NCI-H2196 treated with DMSO at 0.1 percent for 48 hours (cell line): ENCODE results near the gene MTRR.

Experiments
- DNase-seq: peaks from one replicate; lab custom pipeline; 2025; ENCODE audit not compliant: unreplicated experiment; lab: John Stamatoyannopoulos, UW

The MTRR gene

DNA sequence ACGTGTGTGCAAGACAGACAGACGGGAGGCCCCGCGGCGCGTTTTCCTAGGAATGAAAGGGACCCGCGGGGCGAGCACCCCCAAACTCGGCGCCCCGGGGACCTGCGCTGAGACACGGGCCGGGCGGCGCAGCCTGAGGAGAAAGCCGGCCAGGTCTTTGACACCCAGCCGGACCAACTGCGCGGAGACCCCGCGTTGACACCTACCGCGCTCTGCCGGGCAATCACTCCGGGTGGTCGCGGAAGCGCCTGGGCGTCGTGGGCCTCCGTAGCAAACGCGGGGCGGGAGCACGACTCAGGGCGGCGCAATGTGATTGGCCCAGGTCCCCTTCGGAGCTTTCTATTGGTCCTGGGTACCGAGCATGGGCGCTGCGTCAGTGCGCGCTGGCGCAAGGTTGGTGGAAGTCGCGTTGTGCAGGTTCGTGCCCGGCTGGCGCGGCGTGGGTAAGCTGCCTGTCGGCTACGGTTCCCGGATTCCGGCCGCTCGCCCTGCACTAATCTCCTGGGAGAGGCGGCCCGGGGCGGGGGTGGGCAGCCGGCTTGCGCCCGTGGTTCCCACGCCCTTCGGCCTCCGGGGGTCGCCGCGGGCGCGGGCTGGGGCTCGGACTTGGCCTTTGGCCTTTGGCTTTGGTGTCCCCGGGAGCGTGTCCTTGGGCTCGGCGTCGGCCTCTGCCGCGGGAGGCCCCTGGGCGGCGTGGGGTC lies at the start of gene MTRR, which contains the start of gene FASTKD3:
MTRR (plus strand) TSS at position 376 of the 701 bp plus-strand sequence. CDS start 1,647 bp downstream, outside the sequence.
FASTKD3 (minus strand) TSS at position 259 of the 701 bp plus-strand sequence. CDS start 948 bp downstream, outside the sequence.
- DNase-seq: peak; percentile 79

DNA sequence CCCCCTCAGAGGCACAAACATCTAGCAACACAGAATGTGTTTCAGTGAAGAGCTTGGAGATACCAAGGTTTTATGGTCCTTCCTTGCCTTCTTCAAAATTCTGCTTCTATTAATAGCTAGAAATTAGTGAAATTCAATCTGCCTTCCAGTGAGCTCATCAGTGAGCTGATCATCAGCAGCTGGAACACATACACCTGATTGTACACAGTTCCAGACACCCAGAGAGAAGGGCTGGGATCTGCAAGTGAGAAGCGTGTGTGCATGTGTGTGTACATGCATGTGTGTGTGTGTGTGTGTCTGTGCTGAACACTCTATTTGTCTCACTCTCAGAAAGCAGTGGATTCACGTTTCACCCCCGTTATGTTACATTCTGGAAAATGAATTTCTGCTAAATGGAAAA lies 46.5 kb upstream of the MTRR start:
- DNase-seq: peak; percentile 5

DNA sequence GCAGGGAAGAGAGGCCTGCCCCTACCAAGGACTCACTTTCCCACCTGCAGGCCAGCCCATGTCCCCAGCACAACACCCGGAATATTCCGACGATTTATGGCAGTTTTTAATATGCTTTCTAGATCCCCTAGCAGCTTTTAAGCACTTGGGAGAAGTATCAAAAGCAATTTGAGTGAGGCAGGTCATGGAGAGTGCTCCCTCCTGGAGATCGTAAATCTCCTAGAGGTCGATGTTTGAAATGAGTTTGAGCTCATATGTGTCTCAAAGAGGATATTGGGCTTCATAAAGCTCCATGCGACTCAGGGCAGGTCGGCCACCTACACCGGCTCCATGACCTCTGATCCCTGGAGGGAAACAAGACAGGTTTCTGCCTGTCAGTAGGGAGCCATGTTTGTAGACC lies 45.4 kb upstream of the MTRR start:
- no peak for DNase-seq

DNA sequence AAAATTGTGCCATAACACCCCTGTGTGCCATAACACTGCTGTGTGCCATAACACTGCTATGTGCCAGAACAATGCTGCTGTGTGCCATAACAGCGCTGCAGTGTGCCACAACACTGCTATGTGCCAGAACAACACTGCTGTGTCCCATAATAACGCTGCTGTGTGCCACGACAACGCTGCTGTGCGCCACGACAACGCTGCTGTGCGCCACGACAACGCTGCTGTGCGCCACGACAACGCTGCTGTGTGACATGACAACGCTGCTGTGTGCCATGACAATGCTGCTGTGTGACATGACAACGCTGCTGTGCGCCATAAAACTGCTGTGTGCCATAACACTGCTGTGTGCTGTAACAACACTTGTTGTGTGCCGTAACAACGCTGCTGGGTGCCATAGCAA lies 44.0 kb upstream of the MTRR start:
- no peak for DNase-seq

DNA sequence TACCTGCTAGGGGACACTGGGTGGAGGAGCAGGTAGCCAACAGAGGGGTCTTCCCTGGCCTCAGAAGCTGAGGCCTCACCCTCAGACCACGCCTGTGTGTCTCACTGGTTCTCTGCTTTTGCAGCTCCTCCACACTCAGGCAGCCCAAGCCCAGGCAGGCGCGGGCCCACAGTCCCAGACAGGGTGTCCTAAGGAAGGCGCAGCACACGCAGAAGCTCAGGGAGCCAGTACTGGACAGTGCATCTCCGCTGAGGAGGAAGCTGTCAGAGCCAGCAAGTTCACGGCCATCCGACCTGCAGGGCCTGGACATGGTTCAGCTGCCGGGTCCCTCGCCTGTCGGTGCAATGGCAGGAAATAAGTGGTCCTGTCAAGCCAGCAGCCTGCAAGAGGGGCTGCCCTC lies 43.3 kb upstream of the MTRR start:
- DNase-seq: no peak

DNA sequence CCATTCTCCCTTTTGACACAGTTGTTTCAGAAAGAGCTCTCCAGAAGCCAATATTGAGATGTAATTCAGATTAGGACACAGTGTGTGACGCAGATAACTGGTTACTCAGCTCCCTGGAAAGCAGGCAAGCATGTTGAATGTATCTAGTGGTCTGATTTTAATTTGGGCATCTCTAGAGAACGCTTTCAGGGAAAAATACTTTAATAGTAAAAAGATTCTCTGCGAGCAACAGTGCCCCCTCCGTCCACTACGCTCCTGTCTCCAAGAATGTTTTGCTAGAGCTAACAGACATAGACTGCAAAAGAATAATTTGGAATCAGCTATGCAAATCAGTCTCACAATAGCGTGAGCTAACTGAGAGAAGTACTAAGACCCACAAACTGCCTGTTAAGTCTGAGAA lies 41.3 kb upstream of the MTRR start:
- no peak for DNase-seq

DNA sequence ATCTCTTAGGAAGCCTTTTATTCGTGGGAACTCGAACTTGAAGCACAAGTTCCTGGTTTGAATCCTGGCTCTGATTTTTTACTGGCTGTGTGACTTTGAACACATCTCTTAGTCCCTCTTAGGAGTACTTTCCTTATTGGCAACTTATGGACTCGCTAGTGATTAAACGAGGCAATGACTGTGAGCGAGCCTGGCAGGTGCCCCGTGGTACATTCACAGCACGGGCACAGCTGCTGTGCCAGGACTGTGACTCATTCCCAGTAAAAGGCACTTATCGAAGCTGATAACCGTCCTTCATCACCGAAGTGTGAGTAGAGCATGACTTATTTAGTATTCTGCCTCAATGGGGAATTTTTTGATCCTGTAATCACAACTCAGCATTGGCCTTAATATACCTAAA lies 40.7 kb upstream of the MTRR start:
- no peak for DNase-seq

DNA sequence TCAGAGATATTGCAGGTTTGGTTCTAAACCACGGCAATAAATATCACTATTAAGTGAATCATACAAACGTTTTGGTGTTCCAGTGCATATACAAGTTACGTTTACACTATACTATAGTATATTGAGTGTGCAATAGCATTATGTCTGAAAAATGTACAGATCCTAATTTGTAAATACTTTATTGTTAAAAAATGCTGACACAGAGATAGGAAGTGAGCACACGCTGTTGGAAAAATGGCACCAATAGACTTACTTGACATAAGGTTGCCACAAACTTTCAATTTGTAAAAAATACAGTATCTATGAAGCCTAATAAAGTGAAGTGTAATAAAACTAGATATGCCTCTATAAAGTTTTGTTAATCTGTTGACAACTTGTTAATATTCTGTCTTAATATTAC lies 34.0 kb upstream of the MTRR start:
- no peak for DNase-seq

DNA sequence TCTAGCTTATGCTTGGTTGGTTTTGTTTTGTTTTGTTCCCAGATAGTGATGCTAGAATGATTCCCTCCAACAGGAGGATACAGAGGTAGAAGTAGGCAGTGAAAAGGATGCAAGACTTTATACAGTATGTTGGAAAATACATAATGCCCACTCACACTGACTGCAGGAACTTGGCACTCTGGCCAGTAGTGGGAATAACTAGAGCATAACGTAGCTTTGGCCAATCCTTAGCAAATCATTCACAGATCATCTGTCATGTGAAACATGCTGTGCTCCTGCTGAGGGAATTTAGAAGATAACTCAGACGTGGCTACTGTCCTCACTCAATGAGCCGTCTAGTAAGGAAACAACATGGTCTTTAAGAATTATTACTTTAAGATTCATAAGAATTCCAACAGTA lies 31.5 kb upstream of the MTRR start:
- no peak for DNase-seq

DNA sequence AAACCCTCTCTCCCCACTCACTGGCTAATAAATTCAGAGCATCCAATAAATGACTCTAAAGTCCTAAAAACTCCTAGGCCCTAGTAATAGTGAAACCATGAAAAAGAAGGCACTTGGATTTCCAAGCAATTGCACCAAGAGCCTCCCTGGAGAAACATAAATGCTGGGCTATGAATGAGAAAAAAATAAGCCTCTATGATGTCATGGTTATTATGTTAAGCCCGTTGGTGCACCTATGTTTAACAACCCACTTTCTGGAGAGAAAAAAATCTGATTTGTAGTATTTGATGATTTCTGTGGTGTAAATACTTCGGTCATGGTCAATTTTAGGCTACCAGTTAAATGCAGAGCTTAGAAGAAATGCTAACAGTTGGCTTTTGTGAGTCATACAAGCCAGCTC lies 26.4 kb upstream of the MTRR start:
- DNase-seq: no peak

DNA sequence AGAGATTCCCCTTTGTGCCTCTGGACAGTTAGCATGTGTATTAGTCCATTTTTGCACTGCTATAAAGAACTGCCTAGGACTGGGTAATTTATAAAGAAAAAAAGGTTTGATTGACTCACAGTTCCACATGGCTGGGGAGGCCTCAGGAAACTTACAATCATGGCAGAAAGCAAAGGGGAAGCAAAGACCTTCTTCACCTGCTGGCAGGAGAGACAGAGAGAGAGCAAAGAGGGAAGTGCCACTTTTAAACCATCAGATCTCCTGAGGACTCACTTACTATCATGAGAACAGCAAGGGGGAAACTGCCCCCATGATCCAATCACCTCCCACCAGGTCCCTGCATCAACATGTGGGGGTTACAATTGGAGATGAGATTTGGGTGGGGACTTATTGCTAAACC lies 24.0 kb upstream of the MTRR start:
- DNase-seq: no peak

DNA sequence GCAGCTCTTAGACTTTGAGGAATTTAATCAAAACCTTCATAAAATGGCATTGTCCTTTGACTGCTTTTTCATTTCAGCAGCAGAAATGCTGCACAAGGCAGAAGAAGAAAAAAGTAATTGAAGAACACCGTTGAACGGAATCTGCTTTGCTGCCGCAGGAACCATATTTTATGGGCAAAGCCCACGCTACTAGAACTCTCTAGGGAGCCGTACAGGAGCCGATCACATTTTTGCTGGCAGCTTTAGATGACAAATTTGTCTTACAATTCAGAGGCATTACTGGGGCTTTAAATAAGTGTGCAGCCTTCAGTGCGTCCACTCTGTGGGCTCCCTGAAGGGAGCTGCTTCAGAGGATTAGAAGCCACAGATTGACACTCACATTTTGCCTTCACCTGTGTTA lies 23.4 kb upstream of the MTRR start:
- DNase-seq: no peak

DNA sequence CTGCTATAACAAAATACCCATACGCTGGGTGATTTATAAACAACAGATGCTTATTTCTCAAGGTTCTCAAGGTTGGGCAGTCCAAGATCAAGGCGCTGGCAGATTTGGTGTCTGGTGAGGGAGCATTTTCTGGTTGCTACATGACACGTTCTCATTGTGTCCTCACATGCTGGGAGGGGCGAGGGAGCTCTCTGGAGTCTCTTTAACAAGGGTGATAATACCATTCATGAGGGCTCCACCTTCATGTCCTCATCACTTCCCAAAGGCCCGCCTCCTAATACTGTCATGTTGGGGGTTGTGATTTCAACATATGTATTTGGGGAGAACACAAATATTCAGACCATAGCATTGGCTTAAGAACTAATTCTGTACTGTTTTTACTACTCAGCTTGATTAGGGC lies 22.6 kb upstream of the MTRR start:
- DNase-seq: no peak

DNA sequence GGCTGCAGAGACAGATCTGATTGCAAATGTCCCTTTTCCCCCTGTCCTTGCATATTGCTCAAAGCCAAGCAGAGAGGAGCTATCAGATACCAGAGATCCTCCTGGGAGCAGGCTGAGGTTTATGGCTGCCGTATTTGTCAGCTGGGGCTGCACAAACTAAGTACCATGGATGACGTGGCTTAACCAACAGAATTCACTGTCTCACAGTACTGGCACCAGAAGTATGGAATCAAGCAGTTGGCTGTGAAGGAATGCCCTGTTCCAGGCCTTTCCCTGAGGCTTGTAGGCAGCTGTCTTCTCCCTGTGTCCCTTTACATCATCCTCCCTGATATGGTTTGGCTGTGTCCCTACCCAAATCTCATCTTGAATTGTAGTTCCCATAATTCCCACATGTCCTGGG lies 20.7 kb upstream of the MTRR start:
- DNase-seq: no peak

DNA sequence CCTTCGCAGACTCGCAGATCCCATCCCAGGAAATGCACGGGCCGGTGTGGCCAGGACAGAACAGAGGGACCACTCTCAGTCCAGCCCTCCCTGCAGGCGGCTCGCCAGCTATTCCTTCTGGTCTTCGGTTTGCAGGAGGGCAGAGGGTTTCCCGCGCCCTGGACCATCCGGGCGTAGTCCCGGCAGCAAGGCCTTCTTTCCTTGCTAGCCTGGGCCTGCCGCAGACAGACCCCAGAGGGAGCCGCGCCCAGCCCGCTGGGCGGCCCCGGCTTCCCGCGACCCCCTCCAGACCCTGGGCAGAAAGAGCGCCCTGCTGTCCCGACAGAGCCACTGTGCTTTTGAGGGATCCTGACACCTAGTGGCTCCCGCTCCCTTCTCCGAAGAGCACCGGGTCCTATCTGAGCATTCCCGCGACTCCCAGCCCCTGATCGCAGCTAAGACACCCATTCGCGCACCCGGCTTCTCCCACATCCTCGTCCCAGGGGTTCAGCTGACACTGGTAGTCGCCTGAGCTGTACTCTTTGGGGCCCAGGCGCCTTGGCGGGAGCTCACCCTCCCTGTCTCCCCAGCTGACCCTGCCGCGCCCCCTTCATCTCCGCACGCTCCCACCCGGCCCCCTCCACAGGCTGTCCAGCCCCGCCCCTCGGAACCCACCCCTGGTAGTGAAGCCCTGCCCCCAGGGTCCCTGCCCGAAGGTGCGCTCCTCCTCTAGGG lies 19.1 kb upstream of the MTRR start:
- no peak for DNase-seq

DNA sequence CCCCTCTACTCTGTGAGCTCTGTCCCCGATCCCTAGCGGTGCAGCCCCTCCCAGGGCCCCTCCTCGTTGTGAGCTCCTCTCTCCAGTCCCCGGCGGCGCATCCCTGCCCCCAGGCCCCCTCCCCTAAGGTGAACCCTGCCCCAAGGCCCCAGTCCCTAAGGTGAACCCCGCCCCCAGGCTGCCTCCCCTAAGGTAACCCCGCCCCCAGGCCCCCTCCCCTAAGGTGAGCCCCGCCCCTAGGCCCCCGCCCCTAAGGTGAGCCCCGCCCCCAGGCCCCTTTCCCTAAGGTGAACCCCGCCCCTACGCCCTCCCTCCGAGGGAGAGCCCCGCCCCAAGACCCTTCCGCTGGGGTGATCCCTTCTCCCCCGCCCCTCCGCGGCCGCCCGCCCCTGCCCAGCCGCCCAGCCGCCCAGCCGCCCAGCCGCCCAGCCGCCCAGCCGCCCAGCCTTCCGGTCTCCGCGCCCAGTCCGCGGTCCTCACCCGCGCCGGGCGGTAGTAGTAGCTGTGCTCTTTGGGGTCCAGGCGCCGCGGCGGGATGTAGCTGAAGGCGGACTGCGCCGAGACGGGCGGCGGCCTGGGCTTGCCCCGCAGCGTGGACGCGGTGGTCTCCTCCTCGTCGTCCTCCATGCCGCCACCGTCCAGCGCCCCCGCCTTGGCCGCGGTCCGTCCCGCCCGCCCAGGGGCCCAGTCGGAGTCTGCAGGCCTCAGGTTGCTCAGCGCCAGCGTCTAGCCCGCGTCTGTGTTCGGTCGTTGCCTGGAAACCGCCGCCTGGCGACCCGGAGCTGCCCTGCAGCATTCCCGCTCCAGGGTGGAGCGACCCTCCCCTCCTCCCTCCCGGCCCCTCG lies 18.3 kb upstream of the MTRR start, which contains the start of gene CFAP90:
CFAP90 (minus strand) TSS at position 739 of the 845 bp plus-strand sequence; CDS start at position 627, 112 bp downstream.
- DNase-seq: no peak

DNA sequence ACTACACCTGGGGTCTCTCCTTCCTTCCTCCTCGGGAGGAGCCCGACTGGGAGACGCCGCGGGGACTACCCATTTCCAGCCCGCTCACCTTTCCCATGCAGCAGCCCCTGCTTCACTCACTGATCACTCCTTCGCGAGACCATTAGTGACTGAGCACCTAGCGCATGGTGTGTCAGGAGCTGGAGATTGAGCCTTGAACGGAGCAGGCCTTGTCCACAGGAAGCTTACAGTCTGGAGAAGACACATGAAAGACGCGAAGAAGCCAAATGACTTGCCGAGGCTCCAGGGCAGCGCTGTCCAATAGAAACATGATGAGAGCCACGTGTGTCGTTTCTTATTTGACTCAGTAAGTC lies 17.7 kb upstream of the MTRR start:
- DNase-seq: no peak

DNA sequence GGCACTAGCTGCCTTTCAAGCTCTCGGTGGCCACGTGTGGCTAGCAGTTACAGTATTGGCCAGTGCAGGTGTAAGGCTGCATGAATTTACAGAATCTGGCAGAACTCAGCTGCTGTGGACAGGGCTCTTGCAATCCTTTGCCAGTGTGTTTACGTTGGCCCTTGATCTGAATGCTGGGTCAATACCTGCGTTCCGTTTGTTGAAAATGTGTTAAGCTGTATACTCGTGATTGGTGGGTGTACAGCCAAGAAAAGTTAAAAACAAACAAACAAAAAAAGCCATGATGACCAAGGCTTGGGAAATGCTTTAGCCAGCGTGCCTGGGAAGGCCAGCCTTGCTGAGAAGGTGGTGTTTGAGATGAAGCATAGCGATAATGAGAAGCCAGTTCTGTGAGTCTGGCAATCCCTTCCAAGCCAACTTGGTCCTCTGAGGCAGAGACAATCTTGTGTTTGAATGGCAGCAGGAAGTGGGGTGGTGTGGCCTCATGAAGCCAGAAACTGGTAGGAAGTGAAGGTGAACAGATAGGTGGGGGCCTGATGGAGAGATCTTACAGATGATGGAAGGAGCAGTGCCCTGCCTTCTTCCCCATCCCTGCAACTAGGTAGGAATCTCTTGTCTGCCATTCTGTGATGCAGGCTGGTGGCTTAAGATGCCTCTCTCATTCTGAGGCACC lies 17.2 kb upstream of the MTRR start:
- DNase-seq: peak; percentile 4

DNA sequence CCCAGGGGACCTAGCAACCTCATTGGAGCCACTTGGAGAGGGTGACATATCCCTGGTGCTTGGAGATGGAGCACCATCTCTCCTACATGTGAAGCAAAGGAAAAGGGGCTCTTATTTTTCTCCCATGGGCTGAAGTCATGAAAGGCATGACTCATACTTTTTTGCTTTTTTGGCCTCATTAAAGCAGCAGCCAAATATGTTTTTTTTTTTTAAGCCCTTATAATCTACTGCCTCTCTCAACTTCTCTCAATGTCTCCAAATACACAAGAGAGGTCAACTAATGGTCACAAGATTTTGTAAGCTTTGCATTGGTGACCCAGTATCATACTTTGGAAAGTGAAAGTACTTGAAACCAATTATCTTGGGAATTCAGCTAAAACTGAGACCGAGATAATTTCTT lies 16.4 kb upstream of the MTRR start:
- no peak for DNase-seq

DNA sequence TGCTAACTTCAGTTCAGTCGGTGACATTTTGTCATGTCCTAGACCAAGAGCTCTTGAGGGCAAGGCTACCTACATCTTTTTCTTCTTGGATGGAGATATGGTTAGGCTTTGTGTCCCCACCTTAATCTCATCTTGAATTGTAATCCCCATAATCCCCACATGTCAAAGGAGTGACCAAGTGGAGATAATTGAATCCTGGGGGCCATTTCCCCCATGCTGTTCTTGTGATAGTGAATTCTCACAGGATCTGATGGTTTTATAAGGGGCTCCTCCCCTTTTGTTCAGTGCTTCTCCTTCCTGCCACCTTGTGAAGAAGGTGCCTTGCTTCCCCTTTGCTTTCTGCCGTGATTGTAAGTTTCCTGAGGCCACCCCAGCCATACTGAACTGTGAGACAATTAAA lies 16.0 kb upstream of the MTRR start:
- DNase-seq: no peak

DNA sequence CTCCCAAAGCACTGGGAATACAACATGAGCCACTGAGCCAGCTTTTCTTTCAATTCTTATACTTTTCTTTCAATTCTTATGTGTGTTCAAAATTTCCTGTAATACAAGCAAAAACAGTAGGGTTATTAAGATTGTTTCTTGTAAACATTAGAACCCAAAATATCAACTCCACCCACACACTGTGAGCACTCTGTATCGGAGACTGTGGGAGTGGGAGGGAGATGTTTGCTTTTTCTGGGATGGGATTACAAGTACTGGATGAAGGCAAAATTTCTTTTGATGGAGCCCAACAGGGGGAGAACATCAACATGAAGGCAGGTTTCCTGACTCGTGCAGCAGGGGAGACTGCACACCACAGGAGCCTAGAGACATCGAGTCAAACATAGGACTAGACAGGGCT lies 13.3 kb upstream of the MTRR start:
- no peak for DNase-seq
